ENCODE results near the gene LRMDA.

DNA sequence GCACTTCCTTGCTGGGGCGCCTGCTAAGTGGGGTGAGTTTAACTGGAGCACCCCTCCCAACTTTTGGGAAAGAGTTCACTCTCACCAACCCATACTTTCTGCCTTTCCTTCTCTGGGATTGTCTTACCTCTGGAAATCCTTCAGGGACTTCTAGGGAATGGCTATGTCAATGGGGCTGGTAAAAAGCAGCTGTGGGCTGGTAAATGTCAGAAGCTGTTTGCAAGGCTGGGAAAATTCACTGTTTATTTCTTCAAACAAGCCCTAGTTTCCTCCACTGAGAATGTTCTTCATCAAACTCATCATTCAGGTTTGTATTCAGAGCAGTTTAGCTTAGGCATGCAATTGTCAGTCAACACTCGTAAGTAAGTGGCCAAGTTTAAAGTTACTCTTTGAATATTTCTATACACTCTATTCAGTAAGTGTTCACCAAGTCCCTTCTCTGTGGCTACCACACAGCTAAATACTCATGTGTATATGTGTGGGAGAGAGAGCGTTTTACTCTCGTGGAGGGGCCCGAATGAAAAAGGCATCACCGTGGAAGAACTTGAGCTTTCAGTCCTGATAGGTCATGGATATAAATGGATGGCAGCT, 654.8 kb downstream of the LRMDA start:
- TF ChIP-seq, protein P1, sequence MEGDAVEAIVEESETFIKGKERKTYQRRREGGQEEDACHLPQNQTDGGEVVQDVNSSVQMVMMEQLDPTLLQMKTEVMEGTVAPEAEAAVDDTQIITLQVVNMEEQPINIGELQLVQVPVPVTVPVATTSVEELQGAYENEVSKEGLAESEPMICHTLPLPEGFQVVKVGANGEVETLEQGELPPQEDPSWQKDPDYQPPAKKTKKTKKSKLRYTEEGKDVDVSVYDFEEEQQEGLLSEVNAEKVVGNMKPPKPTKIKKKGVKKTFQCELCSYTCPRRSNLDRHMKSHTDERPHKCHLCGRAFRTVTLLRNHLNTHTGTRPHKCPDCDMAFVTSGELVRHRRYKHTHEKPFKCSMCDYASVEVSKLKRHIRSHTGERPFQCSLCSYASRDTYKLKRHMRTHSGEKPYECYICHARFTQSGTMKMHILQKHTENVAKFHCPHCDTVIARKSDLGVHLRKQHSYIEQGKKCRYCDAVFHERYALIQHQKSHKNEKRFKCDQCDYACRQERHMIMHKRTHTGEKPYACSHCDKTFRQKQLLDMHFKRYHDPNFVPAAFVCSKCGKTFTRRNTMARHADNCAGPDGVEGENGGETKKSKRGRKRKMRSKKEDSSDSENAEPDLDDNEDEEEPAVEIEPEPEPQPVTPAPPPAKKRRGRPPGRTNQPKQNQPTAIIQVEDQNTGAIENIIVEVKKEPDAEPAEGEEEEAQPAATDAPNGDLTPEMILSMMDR (IDR thresholded peaks at IDR 0.05) = no peak
- TF ChIP-seq POLR2A (IDR thresholded peaks at IDR 0.05) = no peak
